ENCODE data around the gene MPZL2.

Gene MPZL2

GRCh38 chr11:118240999-118241763, 22.9 kb downstream of the MPZL2 start:
- DNase-seq = peak in 1 of 2 experiments; percentile 2

- no peak for DNase-seq
Measured at GRCh38 chr11:118239509-118240205, 24.4 kb downstream of the MPZL2 start.

DNA sequence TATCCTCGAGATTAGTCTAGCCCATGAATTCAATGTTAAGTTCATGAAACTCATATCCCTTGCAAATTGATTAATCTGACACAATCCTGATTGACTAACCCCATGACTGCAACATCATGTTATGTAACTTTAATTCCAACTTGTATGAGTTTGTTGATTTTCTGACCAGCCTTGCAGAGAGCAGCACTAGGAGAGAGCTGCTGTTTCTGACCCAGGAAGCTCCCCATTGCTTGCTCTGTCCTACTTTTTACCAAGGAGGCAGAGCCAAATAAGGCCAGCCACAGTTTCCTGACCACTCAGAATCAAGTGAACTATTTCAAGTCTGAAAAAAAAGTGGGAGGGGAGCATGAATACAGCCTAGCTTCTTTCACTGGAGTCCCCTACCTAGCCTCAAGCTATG, 25.2 kb downstream of the MPZL2 start:
- no peak for DNase-seq

DNA sequence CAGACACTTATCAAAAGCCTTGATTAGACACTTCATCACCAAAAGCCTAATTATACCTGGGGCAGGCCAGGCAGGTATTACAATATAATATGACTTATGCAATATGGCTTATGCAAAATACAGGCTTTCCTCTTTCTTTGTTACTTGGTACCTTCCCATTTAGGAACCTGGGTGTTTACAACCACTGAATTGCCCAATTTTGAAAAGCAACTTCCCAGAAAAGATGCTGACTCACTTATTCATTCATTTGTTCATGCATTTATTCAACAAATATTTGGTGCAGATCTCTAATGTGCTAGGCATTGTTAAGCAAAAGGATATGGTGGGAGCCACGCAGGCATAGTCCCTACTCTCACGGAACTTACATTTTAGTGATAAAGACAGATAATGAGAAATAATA, 25.7 kb downstream of the MPZL2 start:
- no peak for DNase-seq

GRCh38 chr11:118236170-118236569, 27.9 kb downstream of the MPZL2 start:
- no peak for DNase-seq

- no peak for DNase-seq
Measured at GRCh38 chr11:118234833-118235232, 29.3 kb downstream of the MPZL2 start.

- DNase-seq = no peak
Measured at GRCh38 chr11:118233850-118234249, 30.2 kb downstream of the MPZL2 start.

GRCh38 chr11:118233377-118233776, 30.7 kb downstream of the MPZL2 start:
- no peak for DNase-seq

- no peak for DNase-seq
Measured at GRCh38 chr11:118232659-118233058, 31.4 kb downstream of the MPZL2 start.

DNA sequence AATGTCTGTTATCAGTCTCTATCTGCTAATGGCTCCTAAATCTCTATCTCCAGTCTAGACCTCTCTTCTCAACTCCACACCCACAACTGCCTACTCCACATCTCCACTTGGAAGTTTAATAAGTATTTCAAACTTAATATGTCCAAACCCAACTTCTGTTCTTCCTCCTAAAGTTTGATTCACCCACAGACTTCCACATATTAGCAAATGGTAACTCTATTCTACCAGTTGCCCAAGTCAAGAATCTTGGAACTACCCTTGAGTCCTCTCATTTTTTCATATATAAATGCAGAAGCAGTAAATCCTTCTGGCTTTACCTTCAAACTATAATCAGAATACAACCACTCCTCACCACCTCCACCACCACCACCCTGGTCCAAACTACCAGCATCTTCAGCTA, 32.6 kb downstream of the MPZL2 start:
- no peak for DNase-seq

- DNase-seq = no peak
Measured at GRCh38 chr11:118230088-118230487, 34.0 kb downstream of the MPZL2 start.

DNA sequence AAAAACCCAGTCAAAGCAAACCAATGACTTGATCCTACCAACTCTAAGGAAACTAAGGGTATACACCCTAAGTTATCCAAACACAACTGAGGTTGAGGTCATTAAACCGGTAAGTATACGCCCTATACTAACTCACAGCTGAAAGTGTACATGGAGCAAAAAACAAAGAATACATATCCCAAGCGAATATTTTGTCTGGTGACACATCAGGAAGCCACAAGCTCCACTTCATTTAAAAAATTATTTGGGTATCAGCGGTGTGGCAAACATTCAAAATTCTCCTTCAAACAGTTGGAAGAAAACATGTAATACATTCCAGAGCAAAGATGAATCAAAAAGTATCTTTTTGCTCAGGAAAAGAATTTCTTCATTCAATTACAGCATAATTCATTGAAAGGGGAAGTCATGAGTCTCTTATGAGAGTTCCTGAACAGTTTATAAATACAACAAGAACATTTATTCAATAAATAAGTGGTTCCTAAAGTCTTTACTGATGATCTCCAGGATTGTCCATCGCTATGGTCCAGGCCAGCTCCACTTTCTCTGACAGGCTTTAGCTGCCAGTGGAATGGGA, 34.7 kb downstream of the MPZL2 start:
- DNase-seq = no peak

- no peak for DNase-seq
Measured at GRCh38 chr11:118227865-118228785, 36.0 kb downstream of the MPZL2 start.

DNA sequence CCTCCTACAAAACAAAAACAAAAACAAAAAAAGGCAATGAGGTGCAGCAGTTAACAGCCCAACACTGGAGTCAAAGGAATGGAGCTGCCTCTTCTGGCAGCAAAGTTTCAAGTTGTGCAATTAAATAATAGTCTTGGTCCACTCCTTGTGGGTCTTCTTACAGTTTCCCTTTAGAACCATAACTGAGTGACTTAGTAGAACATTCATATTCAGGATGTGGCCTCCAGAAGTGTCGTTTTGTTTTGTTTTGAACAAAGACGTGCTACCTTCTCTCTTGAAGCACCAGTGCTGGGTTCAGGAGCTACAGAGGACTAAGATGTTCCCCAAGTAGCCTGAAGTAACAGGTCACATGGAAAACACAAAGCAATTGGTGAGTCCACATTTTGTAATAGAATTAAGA, 37.3 kb downstream of the MPZL2 start:
- no peak for DNase-seq

GRCh38 chr11:118226296-118226695, 37.8 kb downstream of the MPZL2 start:
- DNase-seq = no peak

- no peak for DNase-seq
Measured at GRCh38 chr11:118224511-118225188, 39.4 kb downstream of the MPZL2 start, which contains the start of gene JAML. JAML (minus strand) TSS chr11:118225011; CDS start chr11:118214866, 10,145 bp downstream.

DNA sequence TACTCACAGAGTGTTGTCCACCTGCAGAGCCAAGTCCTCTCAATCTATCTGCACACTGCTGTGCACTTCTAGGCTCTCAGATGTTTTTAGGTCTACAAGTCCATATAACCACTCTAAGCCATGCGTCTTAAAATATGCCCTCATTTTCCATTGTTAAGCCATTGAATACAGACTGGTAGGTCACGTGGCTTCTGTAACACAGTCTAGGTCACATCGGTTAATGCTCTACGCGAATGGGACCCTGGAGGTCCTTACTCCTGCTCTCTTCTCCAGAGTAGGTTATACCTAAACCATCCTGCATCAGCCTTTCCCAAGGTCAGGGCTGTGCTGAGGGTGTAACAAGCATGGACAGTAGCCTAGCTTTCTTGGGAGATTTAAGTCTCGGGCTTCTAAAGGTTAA, 40.1 kb downstream of the MPZL2 start:
- no peak for DNase-seq

DNA sequence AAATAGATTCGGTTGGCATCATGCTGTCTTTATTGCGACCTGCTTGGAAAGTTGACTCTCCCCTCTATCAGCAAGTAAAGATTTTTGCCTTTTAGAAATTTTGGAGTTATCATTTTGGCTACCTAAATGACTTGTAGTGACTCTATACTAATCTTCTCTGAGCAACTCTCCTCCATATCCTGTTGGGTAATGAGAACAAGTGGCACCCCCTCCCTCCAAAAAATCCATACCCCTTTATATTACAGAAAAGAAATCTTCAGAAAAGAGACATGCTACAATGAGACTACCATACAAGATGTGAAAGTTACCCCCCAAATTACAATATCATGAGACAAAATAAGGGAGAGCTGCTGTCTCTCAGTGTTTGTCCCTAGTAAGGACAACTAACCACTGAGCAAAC, 40.5 kb downstream of the MPZL2 start:
- DNase-seq = no peak

DNA sequence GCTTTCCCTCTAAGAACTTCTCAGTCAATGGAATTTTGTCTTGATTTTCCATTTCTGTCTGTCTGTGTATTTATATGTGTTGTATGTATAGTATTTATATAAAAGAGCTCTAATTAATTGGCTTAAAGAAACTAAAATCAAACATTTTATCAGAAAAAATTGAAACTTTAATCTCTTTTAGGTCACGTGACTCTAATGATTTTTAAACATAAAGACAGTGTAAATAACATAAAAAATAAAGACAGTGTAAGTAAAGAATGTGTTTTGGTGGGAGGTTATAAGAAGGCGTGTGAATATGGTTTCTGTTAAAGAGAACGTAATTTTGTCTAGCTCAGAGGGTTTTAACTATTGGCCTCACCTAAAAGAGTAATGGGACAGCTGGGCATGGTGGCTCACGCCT, 41.7 kb downstream of the MPZL2 start:
- DNase-seq = no peak

DNA sequence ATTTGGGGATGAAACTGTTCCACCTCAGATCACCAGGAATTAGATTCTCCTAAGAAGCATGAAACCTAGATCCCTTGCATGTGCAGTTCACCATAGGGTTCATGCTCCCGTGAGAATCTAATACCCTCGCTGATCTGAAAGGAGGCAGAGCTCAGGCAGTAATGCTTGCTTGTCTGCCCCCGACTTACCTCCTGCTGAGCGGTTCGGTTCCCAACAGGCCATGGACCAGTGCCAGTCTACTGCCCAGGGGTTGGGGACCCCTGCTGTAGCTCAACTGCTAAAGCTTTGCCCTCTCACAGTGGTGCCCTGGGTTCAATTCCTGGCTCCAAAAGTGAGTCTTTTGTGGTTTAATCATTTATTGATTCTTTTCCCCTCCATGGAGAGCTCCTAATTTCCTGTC, 42.7 kb downstream of the MPZL2 start:
- DNase-seq = no peak

GRCh38 chr11:118219732-118220131, 44.4 kb downstream of the MPZL2 start:
- DNase-seq = no peak

- no peak for DNase-seq
Measured at GRCh38 chr11:118219244-118219643, 44.9 kb downstream of the MPZL2 start.

All from SW 1271 (cell line).